Suprapubic skin (tissue), 4 donors: ENCODE measurements around the gene ZBTB6. TPM values are rescaled to one million over a fixed set of nuclear protein-coding genes. Genes with fewer than 3 reads are reported as not detected.
A peak's percentile ranks its signal among the peaks of the same experiment; 100 is the strongest.
"Not testable (repeated sequence)": the region's sequence is repeated elsewhere in the genome, so short reads cannot be mapped to it uniquely, and the experiment has no call there.

Experiments
- DNase-seq, 2 donors: peaks; one replicate each; pipeline ENCODE4 v3.0.0-alpha.2; 2019; ENCODE audit warnings: low spot score in 2 of 2
- H3K27ac ChIP-seq: fragments of 200-600 bp; sonication (generic); one replicate; pipeline ENCODE4 v1.5.1; 2019
- H3K27me3 ChIP-seq: fragments of 200-600 bp; sonication (generic); one replicate; pipeline ENCODE4 v1.5.1; 2019
- H3K36me3 ChIP-seq: fragments of 200-600 bp; sonication (generic); one replicate; pipeline ENCODE4 v1.5.1; 2019
- H3K4me1 ChIP-seq: fragments of 200-600 bp; sonication (generic); one replicate; pipeline ENCODE4 v1.5.1; 2019
- H3K4me3 ChIP-seq: fragments of 200-600 bp; sonication (generic); one replicate; pipeline ENCODE4 v1.5.1; 2019; ENCODE audit warnings: mild to moderate bottlenecking
- H3K9me3 ChIP-seq: fragments of 200-600 bp; sonication (generic); one replicate; pipeline ENCODE4 v1.5.1; 2019
- EP300 ChIP-seq: sonication (generic); formaldehyde crosslinking; IDR thresholded peaks from one replicate; pipeline ENCODE4 v1.6.1; 2017; ENCODE audit warnings: antibody characterized with exemption
- POLR2A ChIP-seq, 2 donors: fragments of 450-650 bp; IDR thresholded peaks; one replicate each; pipeline ENCODE4 v1.6.1; 2017; ENCODE audit warnings: antibody characterized with exemption in 2 of 2, mild to moderate bottlenecking in 2 of 2, moderate library complexity in 2 of 2
- POLR2AphosphoS5 ChIP-seq, 3 donors: sonication (generic); formaldehyde crosslinking; IDR thresholded peaks; one replicate each; pipeline ENCODE4 v1.6.1; 2017; ENCODE audit warnings: antibody characterized with exemption in 3 of 3
- WGBS: methylation state at CpG from one replicate; pipeline ENCODE4 v1.1.5; 2018; 5-methylcytosine and 5-hydroxymethylcytosine counted together
- total RNA-seq, 4 donors: library from RNA; depleted of rRNA; stranded (reverse); fragments of >200 nt; gene quantifications; one replicate each; pipeline ENCODE4 v1.1.0, GENCODE V29; 2016
- TF ChIP-seq, protein P1 (sequence below), 2 donors: fragments of 200-600 bp in 1 of 2; fragments of 450-650 bp in 1 of 2; sonication (generic) in 1 of 2; IDR thresholded peaks; one replicate each; pipeline ENCODE4 v1.5.1; 2016 to 2019; ENCODE audit warnings: antibody characterized with exemption in 2 of 2, mild to moderate bottlenecking in 1 of 2, moderate library complexity in 1 of 2

ZBTB6 gene
- total RNA-seq, 4 donors from 2014 or later, result 3.9 to 8.7 (median 6.0) TPM

DNA sequence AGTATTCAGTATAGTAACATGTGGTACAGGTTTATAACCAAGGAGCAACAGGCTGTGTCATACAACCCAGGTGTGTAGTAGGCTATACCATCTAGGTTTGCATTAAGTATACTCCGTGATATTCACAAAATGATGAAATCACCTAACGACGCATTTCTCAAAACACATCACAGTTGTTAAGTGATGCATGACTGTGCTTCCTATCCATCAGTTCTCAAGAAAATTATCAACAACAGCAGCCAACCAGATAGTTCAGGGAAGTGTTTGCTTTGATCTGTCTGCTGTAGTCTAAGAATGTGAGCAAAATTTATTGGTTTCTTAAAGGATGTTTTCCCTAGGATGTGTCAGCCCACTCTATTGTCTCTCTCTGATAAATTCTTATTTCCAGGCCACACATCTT is 10.8 kb upstream of the ZBTB6 start:
- Histone ChIP-seq H3K36me3 (peaks cover 12% of the 10 kb centered on the region), H3K4me3 (no peak overlapping the region), H3K9me3 (no peaks in the 10 kb centered on the region), H3K27me3 (no peaks in the 10 kb centered on the region), H3K4me1 (no peaks in the 10 kb centered on the region), H3K27ac (no peak overlapping the region)
- 90% methylated on average over 3 of the region's 3 CpGs for WGBS
- TF ChIP-seq POLR2A (IDR thresholded peaks at IDR 0.05), result no peak
- no peak for TF ChIP-seq POLR2AphosphoS5 (IDR thresholded peaks at IDR 0.05)
- TF ChIP-seq, protein P1, sequence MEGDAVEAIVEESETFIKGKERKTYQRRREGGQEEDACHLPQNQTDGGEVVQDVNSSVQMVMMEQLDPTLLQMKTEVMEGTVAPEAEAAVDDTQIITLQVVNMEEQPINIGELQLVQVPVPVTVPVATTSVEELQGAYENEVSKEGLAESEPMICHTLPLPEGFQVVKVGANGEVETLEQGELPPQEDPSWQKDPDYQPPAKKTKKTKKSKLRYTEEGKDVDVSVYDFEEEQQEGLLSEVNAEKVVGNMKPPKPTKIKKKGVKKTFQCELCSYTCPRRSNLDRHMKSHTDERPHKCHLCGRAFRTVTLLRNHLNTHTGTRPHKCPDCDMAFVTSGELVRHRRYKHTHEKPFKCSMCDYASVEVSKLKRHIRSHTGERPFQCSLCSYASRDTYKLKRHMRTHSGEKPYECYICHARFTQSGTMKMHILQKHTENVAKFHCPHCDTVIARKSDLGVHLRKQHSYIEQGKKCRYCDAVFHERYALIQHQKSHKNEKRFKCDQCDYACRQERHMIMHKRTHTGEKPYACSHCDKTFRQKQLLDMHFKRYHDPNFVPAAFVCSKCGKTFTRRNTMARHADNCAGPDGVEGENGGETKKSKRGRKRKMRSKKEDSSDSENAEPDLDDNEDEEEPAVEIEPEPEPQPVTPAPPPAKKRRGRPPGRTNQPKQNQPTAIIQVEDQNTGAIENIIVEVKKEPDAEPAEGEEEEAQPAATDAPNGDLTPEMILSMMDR (IDR thresholded peaks at IDR 0.05), result no peak
- TF ChIP-seq EP300, result no peak
- no peak for DNase-seq

DNA sequence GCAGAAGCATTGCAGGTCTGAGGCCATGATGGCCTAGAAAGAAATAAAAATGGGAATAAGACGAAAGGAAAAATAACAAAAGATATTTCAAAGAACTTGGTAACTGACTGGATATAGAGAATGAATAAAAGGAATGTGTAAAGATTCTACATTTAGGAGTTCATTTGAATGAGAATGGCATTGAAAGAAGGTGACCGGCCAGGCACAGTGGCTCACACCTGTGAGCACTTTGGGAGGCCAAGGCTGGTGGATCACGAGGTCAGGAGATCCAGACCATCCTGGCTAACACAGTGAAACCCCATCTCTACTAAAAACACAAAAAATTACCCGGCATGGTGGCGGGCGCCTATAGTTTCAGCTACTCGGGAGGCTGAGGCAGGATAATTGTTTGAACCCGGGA is 9.6 kb upstream of the ZBTB6 start:
- Histone ChIP-seq H3K27me3 (no peaks in the 10 kb centered on the region), H3K36me3 (peaks cover 21% of the 10 kb centered on the region), H3K4me3 (no peak overlapping the region), H3K27ac (no peak overlapping the region), H3K4me1 (no peaks in the 10 kb centered on the region), H3K9me3 (no peaks in the 10 kb centered on the region)
- no peak for TF ChIP-seq POLR2A (IDR thresholded peaks at IDR 0.05)
- TF ChIP-seq, protein P1 (IDR thresholded peaks at IDR 0.05), result no peak
- no peak for TF ChIP-seq EP300
- no peak for TF ChIP-seq POLR2AphosphoS5 (IDR thresholded peaks at IDR 0.05)
- no peak for DNase-seq
- 89% methylated on average over 8 of the region's 8 CpGs for WGBS

DNA sequence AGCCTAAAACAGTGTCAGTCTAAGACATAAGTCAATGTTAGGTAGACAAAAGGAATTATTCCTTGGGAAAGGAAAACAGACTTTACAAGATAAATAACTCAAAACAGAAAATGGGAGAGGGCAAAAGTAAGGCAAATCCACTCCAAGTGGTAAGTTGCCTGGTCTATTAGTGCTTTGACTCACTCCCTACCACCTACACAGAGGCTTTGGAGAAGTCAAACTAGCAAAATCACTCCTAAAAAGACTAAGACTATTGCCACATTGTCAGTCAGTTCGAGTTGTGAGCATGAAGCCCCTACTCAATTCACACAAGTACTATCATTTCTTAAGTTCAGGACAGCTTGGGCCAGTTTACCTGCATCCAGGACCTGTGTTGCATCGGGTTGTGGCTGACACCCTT is 5.2 kb upstream of the ZBTB6 start:
- Histone ChIP-seq H3K9me3 (no peaks in the 10 kb centered on the region), H3K4me3 (no peak overlapping the region), H3K27me3 (no peaks in the 10 kb centered on the region), H3K27ac (no peak overlapping the region), H3K36me3 (peaks cover 21% of the 10 kb centered on the region), H3K4me1 (peaks cover 5% of the 10 kb centered on the region)
- 93% methylated on average over 2 of the region's 2 CpGs for WGBS
- DNase-seq, result no peak
- TF ChIP-seq EP300, result no peak

DNA sequence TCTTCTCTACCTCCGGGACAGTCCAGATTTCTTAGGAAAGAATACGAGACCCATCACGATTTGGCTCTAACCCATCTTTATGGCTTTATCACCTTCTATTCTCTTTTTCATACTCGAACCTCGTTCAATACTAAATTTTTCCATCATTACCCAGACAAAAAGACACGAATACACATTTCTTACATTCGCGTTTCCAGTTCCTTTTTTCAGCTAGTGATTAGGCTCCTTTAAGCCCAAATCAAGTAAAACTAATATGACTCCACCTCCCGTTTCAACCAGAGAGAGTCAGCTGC is 506 bp downstream of the ZBTB6 start:
- Histone ChIP-seq H3K4me3 (peak overlapping the region; percentile 71), H3K4me1 (peaks cover 16% of the 10 kb centered on the region), H3K9me3 (no peaks in the 10 kb centered on the region), H3K27ac (peak overlapping the region; percentile 85), H3K36me3 (peaks cover 17% of the 10 kb centered on the region), H3K27me3 (no peaks in the 10 kb centered on the region)
- TF ChIP-seq POLR2A (IDR thresholded peaks at IDR 0.05) (no peak), EP300 (no peak), POLR2AphosphoS5 (IDR thresholded peaks at IDR 0.05) (no peak)
- TF ChIP-seq, protein P1 (IDR thresholded peaks at IDR 0.05), result no peak
- DNase-seq, result no peak
- 5% methylated on average over 9 of the region's 9 CpGs for WGBS

DNA sequence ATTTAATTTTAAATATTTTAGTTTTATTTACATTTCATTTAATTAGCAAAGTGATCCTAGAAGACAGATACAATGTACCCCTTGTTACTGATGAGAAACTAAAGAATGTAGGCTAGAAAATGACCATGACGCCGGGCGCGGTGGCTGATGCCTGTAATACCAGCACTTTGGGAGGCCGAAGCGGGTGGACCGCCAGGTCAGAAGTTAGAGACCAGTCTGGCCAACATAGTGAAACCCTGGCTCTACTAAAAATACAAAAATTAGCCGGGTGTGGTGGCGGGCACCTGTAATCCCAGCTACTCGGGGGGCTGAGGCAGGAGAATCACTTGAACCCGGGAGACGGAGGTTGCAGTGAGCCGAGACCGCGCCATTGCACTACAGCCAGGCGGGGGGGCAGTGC is 7.0 kb downstream of the ZBTB6 start:
- Histone ChIP-seq H3K36me3 (peaks cover 15% of the 10 kb centered on the region), H3K4me1 (peaks cover 31% of the 10 kb centered on the region)
- 96% methylated on average over 16 of the region's 16 CpGs for WGBS
- not testable (repeated sequence) for H3K27me3 ChIP-seq, H3K9me3 ChIP-seq, H3K27ac ChIP-seq, H3K4me3 ChIP-seq, DNase-seq

DNA sequence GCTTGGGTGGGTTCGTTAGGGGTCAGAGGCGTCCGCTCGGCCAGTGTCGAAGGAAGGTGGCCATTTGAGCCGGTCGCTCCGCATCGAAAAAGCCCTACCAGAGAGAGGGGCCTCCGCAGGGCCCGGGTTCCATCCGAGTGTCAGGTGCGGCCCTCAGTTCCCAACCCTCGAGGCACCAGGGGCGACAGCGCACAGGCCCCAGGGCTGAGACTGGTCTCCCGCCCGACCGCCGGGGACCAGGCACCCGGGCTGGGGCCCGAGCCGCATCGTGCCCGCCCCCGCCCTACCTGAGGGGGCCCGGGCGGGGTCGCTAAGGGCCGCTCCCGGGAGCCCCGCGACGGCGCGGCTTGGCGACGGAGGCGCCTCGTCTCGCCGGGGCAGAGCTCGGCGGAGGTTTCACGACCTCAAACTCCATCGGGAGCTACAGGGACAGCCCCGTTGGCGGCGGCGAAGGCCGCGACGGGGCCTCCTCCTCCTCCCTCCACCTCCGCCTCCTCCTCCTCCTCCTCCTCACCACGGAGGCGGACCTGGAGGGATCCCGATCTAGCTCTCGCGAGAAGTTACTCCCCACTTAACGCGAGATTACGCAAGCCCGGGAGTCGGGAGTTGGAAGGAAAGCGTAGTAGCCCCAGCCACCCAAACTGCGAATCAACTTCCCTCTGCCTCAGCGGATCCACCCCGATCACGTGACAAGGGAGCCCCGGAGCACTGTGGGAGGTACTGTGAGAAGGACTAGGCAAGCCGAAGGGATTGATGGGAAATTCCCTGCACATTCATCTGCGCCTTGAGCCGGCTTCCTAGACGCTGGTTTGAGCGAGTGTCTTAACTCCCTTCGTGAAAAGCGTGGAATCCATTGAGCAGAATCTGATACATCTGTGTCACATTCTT is 8.1 kb downstream of the ZBTB6 start, which contains the start of gene RC3H2:
TSS of gene RC3H2 (minus strand) at position 537 of the 888 bp plus-strand sequence. CDS start 7,850 bp downstream, outside the sequence.
- peaks cover 5% of the 10 kb centered on the region for H3K36me3 ChIP-seq
- peaks cover 39% of the 10 kb centered on the region for H3K4me1 ChIP-seq
- peak within 1 kb of the TSS; percentile 81 for H3K4me3 ChIP-seq
- no peaks in the 10 kb centered on the region for H3K9me3 ChIP-seq
- WGBS, result 1% methylated on average over 38 of the region's 77 CpGs
- no peaks in the 10 kb centered on the region for H3K27me3 ChIP-seq
- TF ChIP-seq POLR2AphosphoS5 (IDR thresholded peaks at IDR 0.05), result peak in 2 of 3 donors; percentile 54 to 91
- peak; percentile 47 to 92 for TF ChIP-seq POLR2A (IDR thresholded peaks at IDR 0.05)
- TF ChIP-seq, protein P1 (IDR thresholded peaks at IDR 0.05), result no peak
- H3K27ac ChIP-seq, result peak within 1 kb of the TSS; percentile 98
- DNase-seq, result peak; percentile 99 to 100
